IPS DF 6.9 (cell line): ENCODE data around the gene ALG9.
"Not testable (repeated sequence)": the region's sequence is repeated elsewhere in the genome, so short reads cannot be mapped to it uniquely, and the experiment has no call there.

Experiments
- DNase-seq: peaks from one replicate; pipeline ENCODE4 v3.0.0-alpha.2; 2013; ENCODE audit warnings: low read depth, low spot score
- H3K27ac ChIP-seq: one replicate; pipeline ENCODE4 v1.5.1; 2013; ENCODE audit warnings: low read length, control low read depth
- H3K27me3 ChIP-seq: 2 replicates; pipeline ENCODE4 v1.6.1; 2013; ENCODE audit warnings: mild to moderate bottlenecking, low read length; ENCODE audit not compliant: control insufficient read depth, insufficient read depth
- H3K36me3 ChIP-seq: 2 replicates; pipeline ENCODE4 v1.6.1; 2013; ENCODE audit warnings: low read length; ENCODE audit not compliant: control insufficient read depth, insufficient read depth
- H3K4me1 ChIP-seq: 2 replicates; pipeline ENCODE4 v1.6.1; 2013; ENCODE audit warnings: low read length; ENCODE audit not compliant: control insufficient read depth, insufficient read depth
- H3K4me3 ChIP-seq: 2 replicates; pipeline ENCODE4 v1.5.1; 2013; ENCODE audit warnings: mild to moderate bottlenecking, low read length
- H3K9me3 ChIP-seq: 2 replicates; pipeline ENCODE4 v1.6.1; 2013; ENCODE audit warnings: low read length, inconsistent platforms; ENCODE audit not compliant: control insufficient read depth, insufficient read depth
- WGBS: extraction: QIAGEN DNeasy Blood & Tissue Kit; methylation state at CpG from one replicate; pipeline ENCODE4 v1.1.7; 2013; ENCODE audit warnings: mixed read lengths, missing lambda C conversion rate; ENCODE audit not compliant: insufficient read length, insufficient coverage; 5-methylcytosine and 5-hydroxymethylcytosine counted together

Gene ALG9

GRCh38 chr11:111782109-111782741 lies 89.2 kb downstream of the ALG9 start:
- Histone ChIP-seq H3K4me3 (no peak overlapping the region), H3K9me3 (no peaks in the 10 kb centered on the region), H3K36me3 (no peaks in the 10 kb centered on the region), H3K27me3 (no peaks in the 10 kb centered on the region), H3K27ac (no peak overlapping the region), H3K4me1 (no peaks in the 10 kb centered on the region)
- no peak for DNase-seq
- no CpG with 5 or more reads among the region's 5 CpGs for WGBS

GRCh38 chr11:111779118-111779517 lies 92.3 kb downstream of the ALG9 start:
- Histone ChIP-seq H3K27me3 (no peaks in the 10 kb centered on the region), H3K36me3 (no peaks in the 10 kb centered on the region), H3K9me3 (no peaks in the 10 kb centered on the region), H3K4me1 (no peaks in the 10 kb centered on the region), H3K27ac (no peak overlapping the region), H3K4me3 (no peak overlapping the region)
- no CpG with 5 or more reads among the region's 6 CpGs for WGBS
- no peak for DNase-seq

- no peak overlapping the region for H3K27ac ChIP-seq
- WGBS, result no CpG with 5 or more reads among the region's 3 CpGs
- H3K27me3 ChIP-seq, result no peaks in the 10 kb centered on the region
- DNase-seq, result no peak
- H3K9me3 ChIP-seq, result no peaks in the 10 kb centered on the region
- H3K4me1 ChIP-seq, result no peaks in the 10 kb centered on the region
- H3K4me3 ChIP-seq, result no peak overlapping the region
- no peaks in the 10 kb centered on the region for H3K36me3 ChIP-seq
These were observed 93.3 kb downstream of the ALG9 start for GRCh38 chr11:111778047-111778558.

GRCh38 chr11:111777094-111778046 lies 94.0 kb downstream of the ALG9 start:
- no peaks in the 10 kb centered on the region for H3K27me3 ChIP-seq
- DNase-seq, result peak; percentile 31
- no peaks in the 10 kb centered on the region for H3K4me1 ChIP-seq
- H3K36me3 ChIP-seq, result no peaks in the 10 kb centered on the region
- H3K4me3 ChIP-seq, result no peak overlapping the region
- H3K9me3 ChIP-seq, result no peaks in the 10 kb centered on the region
- no CpG with 5 or more reads among the region's 4 CpGs for WGBS
- no peak overlapping the region for H3K27ac ChIP-seq

DNA sequence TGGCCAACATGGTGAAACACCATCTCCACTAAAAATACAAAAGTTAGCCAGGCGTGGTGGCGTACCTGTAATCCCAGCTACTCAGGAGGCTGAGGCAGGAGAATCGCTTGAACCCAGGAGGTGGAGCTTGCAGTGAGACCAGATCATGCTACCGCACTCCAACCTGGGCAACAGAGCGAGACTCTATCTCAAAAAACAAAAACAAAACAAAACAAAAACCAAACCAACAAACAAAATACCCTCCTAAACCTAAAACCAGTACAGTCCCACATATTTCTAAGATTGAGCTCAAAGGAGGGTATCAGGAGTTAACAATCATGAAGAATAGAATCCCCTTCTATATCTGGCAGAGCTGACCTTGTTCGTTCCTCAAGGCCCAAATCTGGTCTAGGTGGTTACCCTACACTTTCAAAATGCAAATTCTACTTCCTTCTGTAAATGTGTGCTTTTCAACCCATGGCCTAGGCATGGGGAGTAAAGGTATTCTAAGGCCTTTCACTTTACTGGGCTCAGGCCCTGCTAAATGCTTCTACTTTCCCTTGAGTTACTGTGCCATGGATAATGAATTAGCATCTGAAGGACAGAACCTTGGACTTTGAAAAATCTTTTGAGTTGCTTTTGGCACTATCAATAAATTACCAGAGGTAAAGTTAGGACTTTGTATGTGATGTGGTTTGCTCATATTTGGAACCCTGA lies 94.8 kb downstream of the ALG9 start:
- DNase-seq, result no peak
- no peaks in the 10 kb centered on the region for H3K36me3 ChIP-seq
- no peaks in the 10 kb centered on the region for H3K4me1 ChIP-seq
- no peak overlapping the region for H3K27ac ChIP-seq
- no CpG with 5 or more reads among the region's 6 CpGs for WGBS
- no peaks in the 10 kb centered on the region; the same call in 1 of the 2 replicates for H3K9me3 ChIP-seq
- H3K4me3 ChIP-seq, result no peak overlapping the region
- H3K27me3 ChIP-seq, result no peaks in the 10 kb centered on the region

- no CpG with 5 or more reads among the region's 6 CpGs for WGBS
- no peaks in the 10 kb centered on the region for H3K27me3 ChIP-seq
- no peak overlapping the region for H3K4me3 ChIP-seq
- DNase-seq, result no peak
- H3K27ac ChIP-seq, result no peak overlapping the region
- no peaks in the 10 kb centered on the region for H3K36me3 ChIP-seq
- 0 out of 2 replicates have a peak, but pooled peaks cover 4% of the 10 kb centered on the region for H3K4me1 ChIP-seq
- H3K9me3 ChIP-seq, result no peaks in the 10 kb centered on the region; the same call in 1 of the 2 replicates
These were observed 96.2 kb downstream of the ALG9 start for GRCh38 chr11:111774955-111775710.

DNA sequence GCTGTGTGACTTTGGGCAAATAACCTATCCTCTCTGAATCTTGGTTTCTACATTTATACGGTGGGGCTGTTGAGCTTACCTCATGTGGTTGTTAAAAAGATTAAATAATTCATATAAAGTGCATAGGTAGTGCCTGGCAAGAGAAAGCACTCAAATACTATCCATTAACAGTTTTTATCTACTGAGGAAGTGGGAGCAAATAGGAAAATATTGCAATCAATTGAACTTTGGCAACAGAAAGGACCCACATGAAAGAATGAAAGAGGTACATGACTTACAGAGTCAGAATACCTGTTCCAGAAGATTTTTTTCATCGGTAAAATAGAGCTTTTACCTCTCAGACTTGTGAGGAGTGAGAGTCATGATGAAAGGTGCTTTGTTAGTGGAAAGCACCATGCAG lies 98.8 kb downstream of the ALG9 start:
- Histone ChIP-seq H3K9me3 (no peaks in the 10 kb centered on the region; the same call in 1 of the 2 replicates), H3K27ac (no peak overlapping the region), H3K27me3 (no peaks in the 10 kb centered on the region), H3K4me1 (0 out of 2 replicates have a peak, but pooled peaks cover 4% of the 10 kb centered on the region), H3K4me3 (no peak overlapping the region), H3K36me3 (no peaks in the 10 kb centered on the region)
- WGBS, result no CpG with 5 or more reads among the region's 2 CpGs
- no peak for DNase-seq

DNA sequence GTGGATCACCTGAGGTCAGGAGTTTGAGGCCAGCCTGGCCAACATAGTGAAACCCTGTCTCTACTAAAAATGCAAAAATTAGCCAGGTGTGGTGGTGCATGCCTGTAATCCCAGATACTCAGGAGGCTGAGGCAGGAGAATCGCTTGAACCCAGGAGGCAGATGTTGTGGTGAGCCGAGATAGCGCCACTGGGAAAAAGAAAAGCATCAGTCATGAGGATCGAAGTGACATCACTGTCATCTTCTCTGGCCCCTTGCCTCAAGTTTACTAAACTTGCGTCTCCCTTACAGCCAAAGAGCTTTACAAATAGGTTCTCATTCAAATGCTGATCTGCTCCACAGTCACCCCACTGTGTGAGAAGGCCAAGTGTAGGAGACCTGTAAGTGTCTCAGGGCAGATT lies 100.2 kb downstream of the ALG9 start:
- no CpG with 5 or more reads among the region's 5 CpGs for WGBS
- not testable (repeated sequence) for H3K36me3 ChIP-seq, H3K4me3 ChIP-seq, H3K27me3 ChIP-seq, H3K9me3 ChIP-seq, H3K27ac ChIP-seq, H3K4me1 ChIP-seq, DNase-seq

DNA sequence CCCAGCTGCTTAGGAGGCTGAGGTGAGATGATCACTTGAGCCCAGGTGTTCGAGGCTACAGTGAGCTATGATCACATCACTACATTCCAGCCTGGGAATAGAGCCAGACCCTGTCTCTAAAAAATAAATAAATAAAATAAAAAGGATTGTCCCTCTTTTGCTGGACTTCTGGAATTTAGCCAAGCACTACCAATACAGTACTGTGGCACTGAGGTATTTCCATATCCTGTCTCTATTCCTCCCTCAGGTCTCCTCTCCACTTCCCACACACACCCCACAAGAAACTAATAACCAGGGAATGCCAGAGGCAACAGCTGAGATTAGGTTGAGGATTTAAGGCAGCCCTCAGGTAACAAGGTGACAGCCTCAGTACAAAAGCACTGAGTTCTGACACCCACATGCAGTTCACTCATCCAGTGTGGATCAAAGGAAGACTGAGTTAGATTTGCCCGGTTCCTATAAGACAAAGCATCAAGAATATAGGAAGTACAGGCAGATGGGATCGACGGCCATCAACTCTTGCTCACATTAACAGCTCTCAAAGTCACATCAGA lies 100.7 kb downstream of the ALG9 start:
- Histone ChIP-seq H3K36me3 (no peaks in the 10 kb centered on the region), H3K9me3 (no peaks in the 10 kb centered on the region; the same call in 1 of the 2 replicates), H3K27me3 (no peaks in the 10 kb centered on the region), H3K4me1 (0 out of 2 replicates have a peak, but pooled peaks cover 4% of the 10 kb centered on the region), H3K4me3 (no peak overlapping the region), H3K27ac (no peak overlapping the region)
- no peak for DNase-seq
- WGBS, result no CpG with 5 or more reads among the region's 4 CpGs
